Activated T-cell treated with anti-CD3 and anti-CD28 coated beads, Interleukin-2, amount 50 U/mL, for 72 hours (primary cell): Measurements from ENCODE around the gene MRPL48. TPM values are rescaled to one million over a fixed set of nuclear protein-coding genes. Genes with fewer than 3 reads are reported as not detected.

Source experiments
- ATAC-seq, 2 donors: fragments of 150-1000 bp; cut with Tn5 transposase; replicated peaks in 1 of 2; 2 replicates each; pipeline ENCODE4 v1.10.0; 2021; ENCODE audit warnings: moderate library complexity in 2 of 2, mild to moderate bottlenecking in 1 of 2
- DNase-seq, 2 donors: peaks; one replicate each; pipeline ENCODE4 v3.0.0; 2021 to 2022; ENCODE audit warnings: mixed read lengths in 1 of 2
- H3K27ac Mint-ChIP-seq: one replicate; pipeline ENCODE4 v1.8.0; 2022; ENCODE audit warnings: mild to moderate bottlenecking, moderate library complexity, mixed read lengths
- H3K27me3 Mint-ChIP-seq: one replicate; pipeline ENCODE4 v1.8.0; 2022; ENCODE audit warnings: low read depth, mixed read lengths
- H3K36me3 Mint-ChIP-seq, 2 donors: one replicate each; pipeline ENCODE4 v1.8.0; 2022; ENCODE audit warnings: mixed read lengths in 2 of 2, mild to moderate bottlenecking in 1 of 2; ENCODE audit not compliant: insufficient read depth in 2 of 2
- H3K4me1 Mint-ChIP-seq: one replicate; pipeline ENCODE4 v1.8.0; 2022; ENCODE audit warnings: low read depth, mixed read lengths
- H3K4me3 Mint-ChIP-seq, 2 donors: one replicate each; pipeline ENCODE4 v1.8.0; 2022; ENCODE audit warnings: mild to moderate bottlenecking in 2 of 2, mixed read lengths in 2 of 2, moderate library complexity in 2 of 2
- H3K9me3 Mint-ChIP-seq, 2 donors: one replicate each; pipeline ENCODE4 v1.8.0; 2022; ENCODE audit warnings: mixed read lengths in 2 of 2
- total RNA-seq, 2 donors: library from RNA; stranded (reverse); gene quantifications; one replicate each; pipeline ENCODE4 v1.2.3, GENCODE V29; 2022

Gene MRPL48
- total RNA-seq, 2 donors from 2014 or later = 45.1 to 55.8 TPM

DNA sequence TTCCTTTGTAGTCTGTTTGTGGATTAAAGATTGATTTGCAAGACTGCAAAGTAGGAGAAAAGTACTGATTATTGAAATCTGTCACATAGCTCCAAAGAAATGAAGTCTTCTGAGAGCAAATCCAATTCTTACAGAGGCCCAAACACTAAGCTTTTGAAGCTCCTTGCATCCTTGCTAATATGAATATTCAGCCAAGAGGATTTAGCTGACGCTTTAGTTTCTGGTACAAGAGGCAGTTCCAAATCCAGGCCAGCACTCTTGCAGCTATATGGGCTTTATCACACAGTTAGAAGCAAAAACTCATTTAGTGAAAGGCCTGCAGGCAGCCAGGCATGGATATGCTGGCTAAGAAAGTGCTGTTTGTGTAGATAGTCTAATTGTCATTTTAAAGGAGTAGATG lies 101.9 kb downstream of the MRPL48 start:
- peak overlapping the region; percentile 48 for H3K27ac Mint-ChIP-seq
- ATAC-seq = no peak
- no peak for DNase-seq
- no peaks in the 10 kb centered on the region for H3K27me3 Mint-ChIP-seq
- H3K9me3 Mint-ChIP-seq = no peaks in the 10 kb centered on the region
- H3K4me1 Mint-ChIP-seq = peaks cover 5% of the 10 kb centered on the region
- no peak overlapping the region for H3K4me3 Mint-ChIP-seq
- peaks cover 5 to 11% of the 10 kb centered on the region in 2 donors for H3K36me3 Mint-ChIP-seq

- ATAC-seq (no peak), DNase-seq (no peak)
- Mint-ChIP-seq H3K4me3 (no peak overlapping the region), H3K9me3 (no peaks in the 10 kb centered on the region), H3K27me3 (no peaks in the 10 kb centered on the region), H3K36me3 (peaks cover 1 to 6% of the 10 kb centered on the region in 2 donors), H3K4me1 (no peaks in the 10 kb centered on the region), H3K27ac (no peak overlapping the region)
These were observed 105.4 kb downstream of the MRPL48 start for GRCh38 chr11:73893041-73893440.

GRCh38 chr11:73894725-73895335 lies 107.2 kb downstream of the MRPL48 start:
- Mint-ChIP-seq H3K4me3 (no peak overlapping the region), H3K27me3 (no peaks in the 10 kb centered on the region), H3K4me1 (no peaks in the 10 kb centered on the region), H3K36me3 (peaks cover 0 to 3% of the 10 kb centered on the region in 2 donors), H3K9me3 (no peaks in the 10 kb centered on the region), H3K27ac (no peak overlapping the region)
- ATAC-seq (no peak), DNase-seq (no peak)

- peaks cover 0 to 6% of the 10 kb centered on the region in 2 donors for H3K36me3 Mint-ChIP-seq
- H3K27me3 Mint-ChIP-seq = no peaks in the 10 kb centered on the region
- no peaks in the 10 kb centered on the region for H3K9me3 Mint-ChIP-seq
- ATAC-seq = no peak
- no peak overlapping the region for H3K27ac Mint-ChIP-seq
- H3K4me1 Mint-ChIP-seq = no peaks in the 10 kb centered on the region
- H3K4me3 Mint-ChIP-seq = no peak overlapping the region
- DNase-seq = no peak
These were observed 114.6 kb downstream of the MRPL48 start for GRCh38 chr11:73902303-73902702.

DNA sequence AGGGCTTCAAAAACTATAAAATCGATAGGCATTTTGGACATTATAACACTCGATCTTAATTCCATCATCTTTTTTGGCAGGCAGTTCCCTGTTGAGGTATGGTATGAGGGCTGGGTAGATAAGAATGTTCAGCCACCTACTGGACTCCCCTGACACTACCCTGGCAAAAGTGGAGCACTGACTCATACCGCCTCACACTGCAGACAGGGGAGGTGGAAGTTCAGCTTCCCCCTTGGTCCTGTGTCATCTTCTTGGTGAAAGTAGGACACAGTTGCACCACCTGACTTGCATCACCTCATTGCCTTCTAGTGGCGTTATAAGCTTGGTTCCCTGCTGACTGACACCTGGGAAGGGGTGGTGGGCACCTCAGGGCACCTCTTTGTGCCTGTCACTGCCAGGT lies 119.5 kb downstream of the MRPL48 start:
- Mint-ChIP-seq H3K4me3 (no peak overlapping the region), H3K27me3 (no peaks in the 10 kb centered on the region), H3K9me3 (no peaks in the 10 kb centered on the region), H3K36me3 (peaks cover 2 to 6% of the 10 kb centered on the region in 2 donors), H3K27ac (no peak overlapping the region), H3K4me1 (no peaks in the 10 kb centered on the region)
- peak; percentile 47 to 83 for ATAC-seq
- peak in 1 of 2 donors; percentile 11 for DNase-seq

DNA sequence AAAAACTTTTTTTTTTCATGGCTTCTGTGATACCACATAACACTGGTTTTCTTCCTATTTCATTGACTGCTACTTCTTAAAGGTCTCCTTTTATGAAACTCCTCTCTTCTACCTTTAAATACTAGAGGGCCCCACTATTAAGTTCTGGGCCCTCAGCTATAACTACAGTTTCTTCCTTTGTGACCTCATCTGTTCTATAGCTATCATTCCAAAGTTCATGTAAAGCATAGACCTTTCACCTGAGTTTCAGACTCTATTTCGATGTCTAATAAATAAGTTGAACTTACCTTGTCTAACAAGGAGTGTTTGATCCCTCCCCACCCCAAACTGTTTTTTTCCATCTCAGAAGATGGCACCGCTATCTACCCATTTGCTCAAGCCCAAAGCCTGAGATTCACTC lies 124.4 kb downstream of the MRPL48 start:
- DNase-seq (no peak), ATAC-seq (no peak)
- Mint-ChIP-seq H3K27me3 (no peaks in the 10 kb centered on the region), H3K4me1 (no peaks in the 10 kb centered on the region), H3K27ac (peak overlapping the region; percentile 51), H3K9me3 (no peaks in the 10 kb centered on the region), H3K36me3 (peaks cover 2 to 11% of the 10 kb centered on the region in 2 donors), H3K4me3 (no peak overlapping the region)

- no peaks in the 10 kb centered on the region for H3K4me1 Mint-ChIP-seq
- peaks cover 2 to 15% of the 10 kb centered on the region in 2 donors for H3K36me3 Mint-ChIP-seq
- DNase-seq (no peak), ATAC-seq (no peak)
- no peak overlapping the region for H3K4me3 Mint-ChIP-seq
- H3K9me3 Mint-ChIP-seq = no peaks in the 10 kb centered on the region
- no peaks in the 10 kb centered on the region for H3K27me3 Mint-ChIP-seq
- H3K27ac Mint-ChIP-seq = no peak overlapping the region
These were observed 125.8 kb downstream of the MRPL48 start for GRCh38 chr11:73913472-73913871.

DNA sequence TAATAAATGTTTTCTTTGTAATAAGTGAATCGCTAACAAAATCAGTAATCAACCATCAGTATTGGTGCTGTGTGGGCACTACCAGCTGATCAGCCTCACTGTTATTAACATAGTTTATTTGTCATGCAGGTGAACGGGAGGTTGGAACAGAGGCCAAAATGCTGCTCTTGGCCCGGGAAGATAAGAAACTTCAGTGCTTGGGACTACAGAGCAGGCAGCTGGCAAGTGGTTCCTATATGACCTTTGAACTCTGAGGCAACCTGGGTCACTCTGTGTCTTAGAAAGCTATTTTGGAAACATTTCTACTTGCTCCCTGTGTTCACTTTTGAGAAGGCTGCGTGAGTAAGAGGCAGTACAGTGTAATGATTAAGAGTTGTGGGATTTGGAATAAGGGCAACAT lies 126.6 kb downstream of the MRPL48 start:
- Mint-ChIP-seq H3K4me1 (no peaks in the 10 kb centered on the region), H3K36me3 (peaks cover 6 to 17% of the 10 kb centered on the region in 2 donors), H3K4me3 (no peak overlapping the region), H3K27me3 (no peaks in the 10 kb centered on the region), H3K9me3 (no peaks in the 10 kb centered on the region), H3K27ac (no peak overlapping the region)
- no peak for ATAC-seq
- no peak for DNase-seq

Other genes with a start within 250 kb of the MRPL48 start
- 10 to 100 TPM; 21.5 to 23.5 TPM for gene FAM168A, start 189.8 kb upstream of the MRPL48 start, total RNA-seq
- gene PLEKHB1, start 141.3 kb upstream of the MRPL48 start, total RNA-seq = 10 to 100 TPM in 1 of 2 donors, 1 to 10 TPM in 1; 8.5 to 11.3 TPM
- gene RAB6A, start 26.8 kb upstream of the MRPL48 start, total RNA-seq = 10 to 100 TPM; 63.6 to 73.7 TPM
- gene COA4, start 89.0 kb downstream of the MRPL48 start, total RNA-seq = 10 to 100 TPM; 35.4 to 38.1 TPM
- gene PAAF1, start 89.1 kb downstream of the MRPL48 start, total RNA-seq = 10 to 100 TPM; 36.8 to 38.9 TPM
- gene DNAJB13, start 163.2 kb downstream of the MRPL48 start, total RNA-seq = 1 to 10 TPM in 1 of 2 donors, under 1 TPM in 1; 0.53 to 1.1 TPM
- gene UCP2, start 195.0 kb downstream of the MRPL48 start, total RNA-seq = 100 to 1,000 TPM; 152 to 198 TPM
- gene UCP3, start 221.2 kb downstream of the MRPL48 start, total RNA-seq = 1 to 10 TPM; 3.7 to 5.4 TPM